ENCODE measurements around the gene SRGAP3.

DNA sequence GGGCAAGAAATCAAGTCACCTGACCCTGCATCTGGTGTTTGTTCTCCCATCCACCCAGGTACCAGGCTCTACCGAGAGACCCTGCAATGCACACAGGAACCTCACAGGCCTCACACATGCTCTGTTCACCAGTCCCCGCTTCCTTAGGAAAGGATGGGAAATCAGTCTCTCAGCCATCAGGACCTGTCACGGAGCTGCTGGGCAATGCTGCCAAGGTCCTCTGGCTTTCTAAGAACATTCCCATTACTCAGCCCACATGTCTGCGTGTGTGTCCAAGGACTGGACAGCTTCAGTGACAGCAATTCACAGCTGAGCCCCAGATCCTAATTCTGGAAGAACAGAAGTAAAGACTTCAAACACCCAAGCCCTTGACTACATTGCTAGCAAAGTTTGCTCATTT, 6.5 kb upstream of the SRGAP3 start:
- TF ChIP-seq, protein P1, sequence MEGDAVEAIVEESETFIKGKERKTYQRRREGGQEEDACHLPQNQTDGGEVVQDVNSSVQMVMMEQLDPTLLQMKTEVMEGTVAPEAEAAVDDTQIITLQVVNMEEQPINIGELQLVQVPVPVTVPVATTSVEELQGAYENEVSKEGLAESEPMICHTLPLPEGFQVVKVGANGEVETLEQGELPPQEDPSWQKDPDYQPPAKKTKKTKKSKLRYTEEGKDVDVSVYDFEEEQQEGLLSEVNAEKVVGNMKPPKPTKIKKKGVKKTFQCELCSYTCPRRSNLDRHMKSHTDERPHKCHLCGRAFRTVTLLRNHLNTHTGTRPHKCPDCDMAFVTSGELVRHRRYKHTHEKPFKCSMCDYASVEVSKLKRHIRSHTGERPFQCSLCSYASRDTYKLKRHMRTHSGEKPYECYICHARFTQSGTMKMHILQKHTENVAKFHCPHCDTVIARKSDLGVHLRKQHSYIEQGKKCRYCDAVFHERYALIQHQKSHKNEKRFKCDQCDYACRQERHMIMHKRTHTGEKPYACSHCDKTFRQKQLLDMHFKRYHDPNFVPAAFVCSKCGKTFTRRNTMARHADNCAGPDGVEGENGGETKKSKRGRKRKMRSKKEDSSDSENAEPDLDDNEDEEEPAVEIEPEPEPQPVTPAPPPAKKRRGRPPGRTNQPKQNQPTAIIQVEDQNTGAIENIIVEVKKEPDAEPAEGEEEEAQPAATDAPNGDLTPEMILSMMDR (IDR thresholded peaks at IDR 0.05), result no peak
- no peak for TF ChIP-seq POLR2A (IDR thresholded peaks at IDR 0.05)

All from uterus (tissue), 2 donors.